Endothelial cell of umbilical vein (primary cell): ENCODE measurements around the gene VAV2. TPM values are rescaled to one million over a fixed set of nuclear protein-coding genes. Genes with fewer than 3 reads are reported as not detected.
A peak's percentile ranks its signal among the peaks of the same experiment; 100 is the strongest.

Experiments used
- BruUV-seq: library from RNA; stranded (reverse); fragments of 400-500 nt; replicated peaks from 2 replicates; lab custom pipeline; 2021; lab: Mats Ljungman, UMichigan
- CTCF ChIA-PET: fragments of 300-600, 350-600 bp; sonication (Branson Sonifier 250); formaldehyde crosslinking; loops from one replicate; lab custom pipeline; 2021; ENCODE audit warnings: antibody characterized with exemption, inconsistent platforms; lab: Charles Lee
- POLR2A ChIA-PET: fragments of 300-600, 350-600 bp; sonication (Branson Sonifier 250); formaldehyde crosslinking; loops from one replicate; lab custom pipeline; 2021; ENCODE audit warnings: antibody characterized with exemption, inconsistent platforms; lab: Charles Lee
- DNase-seq: peaks from one replicate; pipeline ENCODE4 v3.0.0-alpha.2; 2011; ENCODE audit warnings: low read depth, low spot score
- FAIRE-seq: peaks from 2 replicates; lab custom pipeline; 2011; peaks lifted over from hg19 to GRCh38; lab: Jason Lieb, UNC
- H2AFZ ChIP-seq: 2 replicates; pipeline ENCODE4 v1.6.0; 2012; ENCODE audit warnings: low read depth, low read length, control low read depth, inconsistent platforms
- H3K27ac ChIP-seq: 2 replicates; pipeline ENCODE4 v1.5.1; 2011; ENCODE audit warnings: low read depth, mild to moderate bottlenecking, control low read depth, low read length, moderate library complexity; ENCODE audit not compliant: insufficient read depth
- H3K27me3 ChIP-seq, 2 experiments: 2 replicates each; pipeline versions ENCODE4 v1.6.0 to v1.6.1; 2011; ENCODE audit warnings: low read length in 2 of 2, mixed read lengths in 1 of 2; ENCODE audit not compliant: control insufficient read depth in 2 of 2, insufficient read depth in 2 of 2
- H3K36me3 ChIP-seq, 2 experiments: 2 replicates in 1 of 2; 3 replicates in 1 of 2; pipeline ENCODE4 v1.5.1; 2011; ENCODE audit warnings: low read length in 2 of 2, mild to moderate bottlenecking in 1 of 2, moderate library complexity in 1 of 2; ENCODE audit not compliant: control insufficient read depth in 2 of 2, insufficient read depth in 2 of 2; ENCODE audit errors: extremely low read depth in 1 of 2
- H3K4me1 ChIP-seq: 3 replicates; pipeline ENCODE4 v1.5.1; 2011; ENCODE audit warnings: mild to moderate bottlenecking, low read length; ENCODE audit not compliant: control insufficient read depth, insufficient read depth; ENCODE audit errors: extremely low read depth
- H3K4me2 ChIP-seq: 2 replicates; pipeline ENCODE4 v1.6.1; 2011; ENCODE audit warnings: low read length, control low read depth, mixed read lengths; ENCODE audit not compliant: insufficient read depth
- H3K4me3 ChIP-seq, 3 experiments: fragments of 200-600 bp in 1 of 3; sonication (generic), shearing (Covaris generic) in 1 of 3; replicated peaks in 1 of 3; 2 replicates each; pipeline ENCODE4 v1.5.1; 2011 to 2016; ENCODE audit warnings: control low read depth in 3 of 3, low read length in 3 of 3, mild to moderate bottlenecking in 2 of 3, inconsistent platforms in 1 of 3, low read depth in 1 of 3, moderate library complexity in 1 of 3; ENCODE audit not compliant: insufficient read depth in 1 of 3
- H3K79me2 ChIP-seq: 2 replicates; pipeline ENCODE4 v1.6.0; 2012; ENCODE audit warnings: low read length, inconsistent platforms; ENCODE audit not compliant: control insufficient read depth, insufficient read depth
- H3K9ac ChIP-seq: replicated peaks from 2 replicates; pipeline ENCODE3; 2011; ENCODE audit warnings: low read length, control low read depth; ENCODE audit not compliant: insufficient read depth; ENCODE audit errors: extremely low read depth
- H3K9me1 ChIP-seq: replicated peaks from 3 replicates; pipeline ENCODE4 v1.6.0; 2011; ENCODE audit warnings: mild to moderate bottlenecking, low read length; ENCODE audit not compliant: control insufficient read depth, insufficient read depth; ENCODE audit errors: extremely low read depth
- H3K9me3 ChIP-seq: replicated peaks from 2 replicates; pipeline ENCODE4 v1.5.1; 2012; ENCODE audit warnings: low read length, inconsistent platforms; ENCODE audit not compliant: control insufficient read depth, insufficient read depth
- H4K20me1 ChIP-seq: replicated peaks from 2 replicates; pipeline ENCODE3; 2011; ENCODE audit warnings: mild to moderate bottlenecking, low read length; ENCODE audit not compliant: control insufficient read depth, insufficient read depth; ENCODE audit errors: extremely low read depth
- EZH2 ChIP-seq: IDR thresholded peaks from 2 replicates; pipeline ENCODE4 v1.6.1; 2012; ENCODE audit warnings: borderline replicate concordance, low read depth, mild to moderate bottlenecking, moderate library complexity, low read length, inconsistent platforms; ENCODE audit not compliant: severe bottlenecking
- FOS ChIP-seq: IDR thresholded peaks from 2 replicates; pipeline ENCODE4 v1.6.1; 2011; ENCODE audit warnings: mild to moderate bottlenecking, low read length, moderate library complexity, borderline replicate concordance; ENCODE audit not compliant: insufficient read depth
- GATA2 ChIP-seq: IDR thresholded peaks from 2 replicates; pipeline ENCODE4 v1.7.0; 2011; ENCODE audit warnings: low read depth, mild to moderate bottlenecking, moderate library complexity, mixed read lengths, low read length; ENCODE audit not compliant: insufficient read length, insufficient read depth
- JUN ChIP-seq: IDR thresholded peaks from 2 replicates; pipeline ENCODE4 v1.6.1; 2011; ENCODE audit warnings: borderline replicate concordance, low read depth; ENCODE audit not compliant: insufficient read length, insufficient read depth
- MYC ChIP-seq: IDR thresholded peaks from one replicate; pipeline ENCODE4 v1.6.1; 2011; ENCODE audit warnings: mild to moderate bottlenecking, low read depth, low read length
- POLR2A ChIP-seq: IDR thresholded peaks from 2 replicates; pipeline ENCODE4 v1.6.1; 2012; ENCODE audit warnings: low read depth, mild to moderate bottlenecking, control low read depth, low read length
- POLR2AphosphoS5 ChIP-seq: IDR thresholded peaks from 2 replicates; pipeline ENCODE4 v1.6.1; 2012; ENCODE audit warnings: low read depth, mild to moderate bottlenecking, control low read depth, low read length, moderate library complexity; ENCODE audit not compliant: insufficient read depth
- dilution Hi-C: fragments of 300-500 bp; cut with MboI; formaldehyde crosslinking; loops from one replicate; pipeline ENCODE4 v1.15.0; 2019; ENCODE audit warnings: low sequenced_read_pairs; ENCODE audit not compliant: extremely low pct_ligation_motif_present
- intact Hi-C: fragments of 100-400 bp; cut with micrococcal nuclease; formaldehyde crosslinking; loops from one replicate; pipeline ENCODE4 v1.10.0; 2022
- polyA plus RNA-seq, 4 experiments: library from polyadenylated mRNA; depleted of rRNA in 3 of 4; stranded (reverse) in 3 of 4; unstranded in 1 of 4; fragments of >200 nt; gene quantifications; 2 replicates each; pipeline versions ENCODE4 v1.2.1 to v1.2.3, GENCODE V29; 2011 to 2012; ENCODE audit warnings: missing spikeins in 1 of 4
- total RNA-seq: library from RNA; stranded (reverse); gene quantifications from 2 replicates; pipeline ENCODE4 v1.2.3, GENCODE V29; 2021
- TF ChIP-seq, protein P1 (sequence below), 2 donors: IDR thresholded peaks; 1 replicate in 1 of 2; 2 replicates in 1 of 2; pipeline ENCODE4 v1.5.1; 2011; ENCODE audit warnings: low read length in 2 of 2, mild to moderate bottlenecking in 2 of 2, moderate library complexity in 2 of 2, control low read depth in 1 of 2, inconsistent platforms in 1 of 2, low read depth in 1 of 2; ENCODE audit not compliant: insufficient read depth in 1 of 2; ENCODE audit errors: extremely low read depth in 1 of 2
- TF ChIP-seq, protein P2 (sequence below): IDR thresholded peaks from 2 replicates; pipeline ENCODE4 v1.6.1; 2011; ENCODE audit not compliant: insufficient read depth, insufficient read length

The VAV2 gene
- total and polyA plus RNA-seq, 2 donors (not counting 3 experiments of a cell fraction or from before 2014, with no cell fraction given) = 10.6 to 30.6 TPM

DNA sequence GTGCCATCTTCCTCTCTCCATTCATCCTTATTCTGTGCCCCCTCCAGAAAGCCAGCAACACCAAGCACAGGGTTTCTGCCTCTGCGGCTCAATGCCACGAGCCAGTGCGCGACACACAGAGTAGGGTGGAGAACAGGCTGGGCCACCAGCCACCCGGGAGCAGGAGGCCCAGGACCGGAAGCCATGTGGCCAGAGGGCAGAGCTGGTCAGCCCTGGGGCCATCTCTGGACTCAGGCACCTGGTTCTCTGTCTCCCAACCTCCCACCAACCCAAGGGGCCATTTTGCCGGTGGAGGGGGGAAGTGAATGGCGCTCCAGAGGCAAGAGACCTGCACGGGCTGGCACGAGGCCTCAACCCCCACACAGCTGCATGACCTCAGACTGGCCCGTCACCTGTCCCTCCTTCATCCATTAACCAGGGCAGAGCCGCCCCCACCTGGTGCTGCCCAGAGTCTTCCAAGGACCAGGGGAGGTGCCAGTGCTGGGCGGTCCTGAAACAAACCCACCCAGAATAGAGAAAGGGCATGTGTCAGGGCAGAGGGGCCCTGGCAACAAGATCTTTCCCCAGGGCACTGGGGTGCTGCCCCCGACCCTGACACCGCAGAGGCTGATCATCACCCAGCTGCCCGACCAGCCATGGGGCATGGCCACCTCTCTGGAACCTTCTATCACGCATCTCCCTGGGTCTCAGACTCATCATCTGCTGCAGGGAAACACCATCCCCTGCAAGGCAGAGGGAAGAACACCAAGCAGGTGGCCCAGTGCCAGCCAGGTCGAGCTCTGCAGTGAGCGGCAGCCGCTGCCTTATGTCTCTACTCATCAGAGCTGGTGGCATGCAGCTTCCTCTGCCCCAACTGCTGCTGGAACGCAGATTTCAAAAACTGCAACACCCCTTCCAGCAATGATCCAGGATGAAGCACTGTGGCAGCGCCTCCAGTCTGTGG is 11.9 kb downstream of the VAV2 start:
- intact Hi-C loops = no loop called here
- H3K27ac ChIP-seq = no peak overlapping the region
- peaks cover 14% of the 10 kb centered on the region for H3K4me1 ChIP-seq
- peaks cover 92% of the 10 kb centered on the region for H3K79me2 ChIP-seq
- dilution Hi-C loops = no loop called here
- DNase-seq (no peak), FAIRE-seq (no peak)
- H3K4me3 ChIP-seq = no peak overlapping the region
- CTCF ChIA-PET = interaction anchor here (0.8 to 1.5 kb wide), 2 partner anchors 25 to 36 kb away, joined by 3 to 4 read pairs; no protein-coding TSS in a partner anchor
- H3K27me3 ChIP-seq = no peaks in the 10 kb centered on the region
- peak overlapping the region; percentile 49 for H3K4me2 ChIP-seq
- H3K9me1 ChIP-seq = no peaks in the 10 kb centered on the region
- POLR2A ChIA-PET = interaction anchor here (0.7 kb wide), 1 partner anchor 24 kb away, joined by 3 read pairs; no protein-coding TSS in a partner anchor
- no peak overlapping the region for H3K9ac ChIP-seq
- H3K36me3 ChIP-seq = no peaks in the 10 kb centered on the region
- TF ChIP-seq, protein P1, sequence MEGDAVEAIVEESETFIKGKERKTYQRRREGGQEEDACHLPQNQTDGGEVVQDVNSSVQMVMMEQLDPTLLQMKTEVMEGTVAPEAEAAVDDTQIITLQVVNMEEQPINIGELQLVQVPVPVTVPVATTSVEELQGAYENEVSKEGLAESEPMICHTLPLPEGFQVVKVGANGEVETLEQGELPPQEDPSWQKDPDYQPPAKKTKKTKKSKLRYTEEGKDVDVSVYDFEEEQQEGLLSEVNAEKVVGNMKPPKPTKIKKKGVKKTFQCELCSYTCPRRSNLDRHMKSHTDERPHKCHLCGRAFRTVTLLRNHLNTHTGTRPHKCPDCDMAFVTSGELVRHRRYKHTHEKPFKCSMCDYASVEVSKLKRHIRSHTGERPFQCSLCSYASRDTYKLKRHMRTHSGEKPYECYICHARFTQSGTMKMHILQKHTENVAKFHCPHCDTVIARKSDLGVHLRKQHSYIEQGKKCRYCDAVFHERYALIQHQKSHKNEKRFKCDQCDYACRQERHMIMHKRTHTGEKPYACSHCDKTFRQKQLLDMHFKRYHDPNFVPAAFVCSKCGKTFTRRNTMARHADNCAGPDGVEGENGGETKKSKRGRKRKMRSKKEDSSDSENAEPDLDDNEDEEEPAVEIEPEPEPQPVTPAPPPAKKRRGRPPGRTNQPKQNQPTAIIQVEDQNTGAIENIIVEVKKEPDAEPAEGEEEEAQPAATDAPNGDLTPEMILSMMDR (IDR thresholded peaks at IDR 0.05; ENCODE audit: extremely low read depth in 1 of 2, insufficient read depth in 1 of 2, low read depth in 1 of 2, low read length in 2 of 2) = no peak
- no peak for TF ChIP-seq POLR2A
- TF ChIP-seq MYC = no peak
- no peak for TF ChIP-seq GATA2
- no peak for TF ChIP-seq JUN
- TF ChIP-seq FOS = no peak
- TF ChIP-seq EZH2 = no peak
- no peak for TF ChIP-seq POLR2AphosphoS5
- TF ChIP-seq, protein P2, sequence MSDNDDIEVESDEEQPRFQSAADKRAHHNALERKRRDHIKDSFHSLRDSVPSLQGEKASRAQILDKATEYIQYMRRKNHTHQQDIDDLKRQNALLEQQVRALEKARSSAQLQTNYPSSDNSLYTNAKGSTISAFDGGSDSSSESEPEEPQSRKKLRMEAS = no peak
- no TSS peak for BruUV-seq
- no peak overlapping the region for H2AFZ ChIP-seq
- no peaks in the 10 kb centered on the region for H3K9me3 ChIP-seq
- no peaks in the 10 kb centered on the region for H4K20me1 ChIP-seq
